GM18907 (cell line): Measurements from ENCODE around the gene PARD3B.

Source experiments
- ATAC-seq: cut with Tn5 transposase; IDR thresholded peaks from one replicate; pipeline ENCODE4 v1.9.1; 2021; ENCODE audit warnings: mild to moderate bottlenecking, moderate library complexity; ENCODE audit not compliant: unreplicated experiment

Gene PARD3B

DNA sequence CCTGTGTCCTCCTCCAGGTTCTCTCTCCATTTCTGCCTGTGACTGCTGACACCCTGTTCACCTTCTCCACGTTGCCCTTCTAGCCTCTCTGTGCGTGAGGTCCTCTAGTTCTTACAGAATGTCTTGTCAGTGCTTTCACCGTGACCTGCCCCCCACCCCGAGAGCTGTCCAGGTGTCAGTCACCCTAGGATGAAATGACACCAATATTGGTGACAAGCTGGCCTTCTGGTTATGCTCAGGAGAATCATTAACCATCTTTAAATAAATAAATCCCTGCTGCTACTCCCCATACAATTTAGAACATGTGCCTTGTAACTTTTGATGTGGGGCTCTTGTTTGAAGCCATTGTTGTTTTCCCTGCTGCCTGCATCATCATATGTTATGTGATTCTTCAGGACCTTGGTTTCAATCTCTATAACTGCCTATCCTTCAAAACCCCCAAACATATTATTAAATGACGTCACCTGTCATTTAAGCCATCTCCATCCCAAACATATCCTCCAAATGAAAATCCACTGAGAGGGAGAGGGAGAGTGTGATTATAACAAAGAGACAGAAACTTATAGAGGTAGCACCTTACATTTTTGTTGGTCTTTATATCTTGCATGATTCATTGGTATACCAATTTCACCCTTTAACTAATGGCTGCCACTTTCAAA, 496.3 kb downstream of the PARD3B start:
- no peak for ATAC-seq

DNA sequence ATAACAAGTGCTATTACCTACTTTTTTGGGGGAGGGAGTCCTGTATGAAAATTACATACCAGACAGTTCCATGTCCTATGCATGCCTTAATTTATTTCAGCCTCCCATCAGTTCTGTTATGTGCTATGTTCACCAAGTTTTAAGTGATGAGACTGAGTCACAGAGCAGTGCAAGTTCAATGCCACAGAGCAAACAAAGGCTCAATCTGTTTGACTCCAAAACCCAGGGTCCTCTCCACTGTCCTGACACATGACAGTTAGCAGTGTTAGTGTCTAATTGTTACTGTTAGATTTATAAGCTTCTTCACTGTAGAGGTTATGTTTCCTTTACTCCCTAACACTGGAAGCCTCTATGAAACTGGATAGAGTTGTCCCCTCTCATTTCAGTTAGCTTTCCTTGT, 498.0 kb downstream of the PARD3B start:
- no peak for ATAC-seq

GRCh38 chr2:205045706-205046105, 500.4 kb downstream of the PARD3B start:
- no peak for ATAC-seq

GRCh38 chr2:205047273-205047839, 502.1 kb downstream of the PARD3B start:
- no peak for ATAC-seq

DNA sequence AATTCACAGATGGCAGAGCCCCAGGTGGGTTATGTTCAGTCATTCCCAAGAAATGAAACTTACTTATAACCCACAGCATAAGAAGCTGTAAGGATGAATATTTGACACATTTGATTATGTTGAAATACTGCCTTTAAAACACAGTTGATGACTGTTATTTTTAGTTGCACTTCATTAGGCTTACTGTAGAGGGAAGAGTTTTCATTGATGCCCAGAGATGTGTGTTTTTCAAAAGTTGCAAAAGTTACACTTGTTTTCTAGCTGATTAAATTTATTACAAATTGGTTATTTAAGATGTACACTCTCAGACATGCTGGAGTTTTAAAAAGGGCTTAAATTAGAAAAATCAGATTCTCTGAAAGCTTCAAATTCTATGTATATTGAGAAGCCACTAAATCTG, 506.1 kb downstream of the PARD3B start:
- no peak for ATAC-seq

GRCh38 chr2:205052781-205053180, 507.5 kb downstream of the PARD3B start:
- no peak for ATAC-seq

DNA sequence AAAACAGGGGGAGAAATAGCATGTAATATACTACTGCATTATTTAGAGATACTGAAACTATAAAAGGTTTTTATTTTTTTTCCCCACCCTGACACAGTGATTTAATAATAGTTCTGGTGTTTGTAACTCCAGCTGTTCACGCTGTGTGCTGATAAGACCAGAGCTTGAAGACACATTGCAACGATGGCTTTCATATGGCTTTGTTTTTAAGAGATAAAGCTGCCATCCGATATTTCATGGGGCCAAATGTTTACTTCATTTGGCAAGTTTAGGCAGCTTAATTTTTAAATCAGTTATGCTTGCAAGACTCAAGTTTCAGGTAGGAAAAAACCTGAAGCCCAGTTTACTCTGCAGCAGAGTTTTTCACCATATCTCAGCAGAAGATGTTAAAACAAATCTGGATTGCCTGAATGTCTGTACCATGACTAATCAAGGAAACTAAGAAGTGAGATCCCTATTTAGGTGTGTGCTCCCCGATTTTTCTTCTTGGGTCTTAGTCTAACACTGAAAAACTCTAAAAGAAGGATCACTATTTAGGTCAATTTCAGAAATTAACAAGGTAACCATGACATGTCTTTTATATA, 508.6 kb downstream of the PARD3B start:
- ATAC-seq, result no peak

- ATAC-seq, result no peak
These were observed 509.5 kb downstream of the PARD3B start for GRCh38 chr2:205054789-205055188.

GRCh38 chr2:205055251-205055650, 510.0 kb downstream of the PARD3B start:
- no peak for ATAC-seq

- no peak for ATAC-seq
These were observed 510.9 kb downstream of the PARD3B start for GRCh38 chr2:205056151-205056561.

GRCh38 chr2:205058409-205058808, 513.1 kb downstream of the PARD3B start:
- ATAC-seq, result no peak

- ATAC-seq, result no peak
These were observed 515.0 kb downstream of the PARD3B start for GRCh38 chr2:205060269-205060668.

DNA sequence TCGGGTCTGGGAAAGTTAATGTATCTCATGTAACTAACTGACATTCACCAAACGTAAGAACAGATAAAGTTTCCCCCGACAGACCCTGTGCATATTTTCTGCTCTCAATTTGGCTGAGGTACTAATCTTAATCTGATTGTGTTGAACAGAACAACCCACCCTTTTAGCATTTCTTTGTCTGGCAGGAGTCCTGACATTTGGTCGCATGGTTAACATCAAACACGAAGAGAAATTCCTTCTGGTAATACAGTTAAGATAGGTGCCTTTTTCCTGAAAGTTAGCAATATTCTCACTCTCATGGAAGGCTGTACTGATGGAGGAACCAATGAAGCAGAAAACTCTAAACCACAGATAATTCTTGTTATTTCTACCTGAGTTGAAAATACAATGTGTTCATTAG, 520.8 kb downstream of the PARD3B start:
- no peak for ATAC-seq

DNA sequence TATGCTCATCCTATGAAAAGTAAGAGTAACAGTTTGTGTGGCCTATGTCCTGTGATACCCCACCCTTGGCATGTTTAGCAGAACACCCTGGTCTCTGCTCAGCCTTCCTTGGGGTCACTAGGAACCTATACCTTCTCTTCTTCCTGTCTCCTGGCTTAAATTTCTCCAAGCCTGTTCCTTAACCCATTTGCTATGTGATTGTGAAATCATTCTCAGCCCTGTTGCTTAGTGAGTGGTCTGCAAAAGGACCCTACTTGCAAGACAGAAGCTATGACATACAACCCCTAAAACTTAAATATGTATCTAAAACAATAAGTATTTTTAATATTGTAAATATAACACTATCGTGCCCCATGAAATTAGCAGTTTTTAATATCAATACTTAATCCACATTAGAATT, 524.7 kb downstream of the PARD3B start:
- no peak for ATAC-seq

DNA sequence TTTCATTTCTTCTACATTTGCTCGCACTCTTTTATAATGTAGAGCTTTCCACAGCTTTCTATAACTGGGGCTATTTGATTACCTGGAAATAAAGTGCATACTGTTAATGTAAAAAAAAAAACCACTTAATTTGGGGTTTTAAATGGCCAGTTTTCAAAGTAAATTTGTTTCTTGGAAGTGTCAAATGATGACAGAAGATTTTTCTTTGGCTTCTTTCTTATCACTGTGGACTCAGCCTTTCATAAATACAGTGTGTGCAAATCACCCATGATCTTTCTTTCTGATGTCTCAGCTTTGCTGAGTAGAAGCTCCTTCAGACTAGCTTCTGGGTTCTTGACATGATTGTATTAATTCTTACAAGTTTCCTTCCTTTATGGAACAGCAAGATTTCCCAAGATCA, 525.6 kb downstream of the PARD3B start:
- no peak for ATAC-seq

GRCh38 chr2:205073433-205074020, 528.3 kb downstream of the PARD3B start:
- no peak for ATAC-seq

- no peak for ATAC-seq
These were observed 531.1 kb downstream of the PARD3B start for GRCh38 chr2:205076405-205076804.

DNA sequence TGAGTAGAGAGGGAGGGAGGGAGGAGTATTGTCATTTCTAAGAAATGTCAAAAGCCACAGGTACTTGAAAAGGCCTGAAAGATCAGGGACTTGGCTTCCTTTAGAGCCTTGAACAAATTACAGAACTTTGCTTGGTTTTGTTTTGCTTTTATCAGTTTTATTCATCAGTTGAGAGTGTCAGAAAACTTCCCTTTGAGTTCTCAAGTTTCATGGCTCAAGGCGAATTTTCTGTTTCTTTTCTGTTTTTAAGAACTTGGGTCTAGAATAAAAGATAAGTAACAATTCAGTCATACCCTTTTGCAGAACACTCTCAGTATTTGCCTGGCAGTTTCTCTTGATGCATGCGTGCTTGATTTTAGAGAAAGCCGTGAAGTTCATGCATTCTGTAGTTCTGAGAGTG, 531.9 kb downstream of the PARD3B start:
- ATAC-seq, result no peak

DNA sequence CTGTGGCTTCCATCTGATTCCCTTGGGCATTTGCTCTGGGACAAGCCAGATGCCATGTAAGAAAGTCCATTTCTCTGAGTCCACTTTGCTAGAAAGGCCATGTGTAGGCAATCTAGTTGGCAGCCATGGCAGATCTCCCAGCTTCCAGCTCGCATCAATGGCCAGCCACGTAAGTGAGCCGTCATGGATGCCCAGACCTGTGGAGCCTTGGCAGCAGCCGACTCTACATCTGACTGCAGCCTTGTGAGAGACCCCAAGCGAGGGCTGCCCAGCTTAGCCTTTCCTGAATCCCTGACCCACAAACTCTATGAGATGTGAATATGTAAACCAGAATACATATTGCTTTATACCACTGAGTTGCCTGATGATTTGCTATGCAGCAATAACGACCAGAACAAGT, 533.5 kb downstream of the PARD3B start:
- ATAC-seq, result no peak

- no peak for ATAC-seq
These were observed 533.9 kb downstream of the PARD3B start for GRCh38 chr2:205079173-205079572.

DNA sequence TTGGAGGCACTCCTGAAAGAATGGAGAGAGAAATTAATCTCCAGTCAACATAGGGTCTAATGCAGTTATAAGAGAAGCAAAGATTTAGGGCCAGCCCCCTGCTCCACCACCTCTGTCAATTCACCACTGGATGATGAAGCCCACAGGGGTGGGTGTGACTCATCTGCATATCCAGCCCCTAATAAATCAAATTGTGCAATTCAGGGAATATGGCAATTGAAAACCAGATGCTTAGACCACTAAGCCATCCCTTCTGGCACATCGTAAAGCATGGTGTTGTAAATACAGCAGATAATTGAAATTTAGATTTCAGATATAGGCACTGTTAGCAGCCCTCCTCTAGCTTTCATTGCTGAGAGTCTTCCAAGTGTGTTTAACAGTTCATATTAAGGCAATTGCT, 541.4 kb downstream of the PARD3B start:
- ATAC-seq, result no peak

DNA sequence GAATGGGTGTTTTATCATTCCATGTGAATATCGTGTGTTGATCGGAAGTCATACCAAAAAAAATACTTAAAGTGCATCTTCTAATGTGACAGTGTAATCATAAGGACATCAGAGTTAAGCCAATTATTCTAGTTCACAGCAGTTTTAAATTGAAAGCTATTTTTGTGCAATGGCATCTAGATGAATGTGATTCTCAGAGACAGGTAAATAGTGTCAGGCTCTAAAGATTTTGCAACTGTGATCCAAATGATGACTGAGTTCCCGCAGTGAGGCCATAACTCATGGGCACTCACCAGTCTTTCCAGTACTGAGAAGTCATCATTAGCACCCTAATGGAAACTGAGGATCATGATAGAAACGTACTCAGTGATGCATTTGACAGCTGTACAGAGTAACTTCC, 542.6 kb downstream of the PARD3B start:
- no peak for ATAC-seq
